Umbilical cord (tissue), 2 donors: Measurements from ENCODE around the gene HSPB6. TPM values are rescaled to one million over a fixed set of nuclear protein-coding genes. Genes with fewer than 3 reads are reported as not detected.
A peak's percentile ranks its signal among the peaks of the same experiment; 100 is the strongest.
"Not testable (repeated sequence)": the region's sequence is repeated elsewhere in the genome, so short reads cannot be mapped to it uniquely, and the experiment has no call there.

Experiments
- DNase-seq: peaks from one replicate; pipeline ENCODE4 v3.0.0-alpha.2; 2015; ENCODE audit warnings: low spot score
- total RNA-seq: library from RNA; depleted of rRNA; stranded (reverse); fragments of >200 nt; gene quantifications from one replicate; pipeline ENCODE4 v1.2.3, GENCODE V29; 2014; ENCODE audit warnings: low replicate concordance; ENCODE audit not compliant: insufficient read depth

Gene HSPB6
- total RNA-seq, 1 donor from 2014 or later = 67.4 TPM

DNA sequence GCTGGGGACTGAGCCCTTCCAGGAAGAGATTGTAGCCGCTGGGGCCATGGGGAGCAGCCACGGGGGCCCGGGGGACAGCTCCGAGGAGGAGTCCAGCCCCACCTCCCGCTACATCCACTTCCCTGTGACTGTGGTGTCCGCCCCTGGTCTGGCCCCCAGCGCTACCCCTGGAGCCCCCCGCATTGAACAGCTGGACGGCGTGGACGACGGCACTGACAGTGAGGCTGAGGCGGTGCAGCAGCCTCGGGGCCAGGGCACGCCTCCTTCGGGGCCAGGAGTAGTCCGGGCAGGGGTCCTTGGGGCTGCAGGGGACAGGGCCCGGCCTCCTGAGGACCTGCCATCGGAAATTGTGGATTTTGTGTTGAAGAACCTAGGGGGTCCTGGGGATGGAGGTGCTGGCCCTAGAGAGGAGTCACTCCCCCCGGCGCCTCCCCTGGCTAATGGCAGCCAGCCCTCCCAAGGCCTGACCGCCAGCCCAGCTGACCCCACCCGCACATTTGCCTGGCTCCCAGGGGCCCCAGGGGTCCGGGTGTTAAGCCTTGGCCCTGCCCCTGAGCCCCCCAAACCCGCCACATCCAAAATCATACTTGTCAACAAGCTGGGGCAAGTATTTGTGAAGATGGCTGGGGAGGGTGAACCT lies 24.2 kb downstream of the HSPB6 start:
- no peak for DNase-seq

DNA sequence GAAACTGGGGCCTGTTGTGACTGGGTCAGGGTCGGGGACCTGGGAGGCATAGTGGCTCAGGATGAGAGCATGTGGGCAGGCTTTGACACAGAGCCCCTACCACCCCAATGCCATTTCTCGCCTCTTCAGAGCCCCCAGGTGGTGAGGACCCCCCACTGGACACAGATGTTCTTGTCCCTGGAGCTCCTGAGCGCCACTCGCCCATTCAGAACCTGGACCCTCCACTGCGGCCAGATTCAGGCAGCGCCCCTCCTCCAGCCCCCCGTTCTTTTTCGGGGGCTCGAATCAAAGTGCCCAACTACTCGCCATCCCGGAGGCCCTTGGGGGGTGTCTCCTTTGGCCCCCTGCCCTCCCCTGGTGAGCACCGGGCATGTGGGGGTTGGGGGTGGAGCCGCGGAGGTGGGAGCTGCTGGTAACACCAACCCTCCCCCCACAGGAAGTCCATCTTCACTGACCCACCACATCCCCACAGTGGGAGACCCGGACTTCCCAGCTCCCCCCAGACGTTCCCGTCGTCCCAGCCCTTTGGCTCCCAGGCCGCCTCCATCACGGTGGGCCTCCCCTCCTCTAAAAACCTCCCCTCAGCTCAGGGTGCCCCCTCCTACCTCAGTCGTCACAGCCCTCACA lies 24.9 kb downstream of the HSPB6 start:
- DNase-seq = no peak

DNA sequence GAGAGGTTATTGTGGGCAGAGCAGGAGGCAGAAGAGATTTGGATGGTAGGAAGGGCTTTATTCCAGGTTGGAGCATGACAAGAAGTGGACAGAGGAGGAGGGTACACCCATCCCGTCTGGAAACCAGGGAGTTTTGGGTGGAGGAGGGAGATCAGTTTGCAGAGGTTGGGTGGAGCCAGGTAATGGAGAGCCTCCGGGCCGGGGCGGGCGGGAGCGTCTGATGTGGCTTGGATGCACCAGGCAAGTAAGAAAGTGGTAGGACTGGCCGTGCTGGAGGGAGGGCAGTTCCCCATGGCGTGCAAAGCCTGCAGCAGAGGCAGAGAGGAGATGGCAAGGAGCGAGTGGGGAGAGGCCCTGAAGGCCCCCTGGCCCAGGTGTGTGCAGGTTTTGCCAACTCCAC lies 25.5 kb downstream of the HSPB6 start:
- no peak for DNase-seq

DNA sequence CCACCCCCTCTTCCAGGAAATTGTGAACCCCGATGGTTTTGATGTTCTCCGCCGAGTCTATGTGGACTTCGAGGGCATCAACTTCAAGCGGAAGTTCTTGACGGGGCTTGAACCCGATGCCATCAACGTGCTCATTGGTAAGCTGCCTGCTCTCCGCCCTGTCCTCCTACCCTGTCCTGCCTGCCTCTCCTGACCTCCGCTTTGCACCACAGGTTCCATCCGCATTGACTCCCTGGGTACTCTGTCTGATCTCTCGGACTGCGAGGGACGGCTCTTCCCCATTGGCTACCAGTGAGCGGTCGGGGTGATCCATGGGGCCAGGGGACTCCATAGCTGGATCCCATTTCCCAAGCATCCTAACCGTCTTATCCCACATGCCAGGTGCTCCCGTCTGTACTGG lies 26.5 kb downstream of the HSPB6 start:
- no peak for DNase-seq

DNA sequence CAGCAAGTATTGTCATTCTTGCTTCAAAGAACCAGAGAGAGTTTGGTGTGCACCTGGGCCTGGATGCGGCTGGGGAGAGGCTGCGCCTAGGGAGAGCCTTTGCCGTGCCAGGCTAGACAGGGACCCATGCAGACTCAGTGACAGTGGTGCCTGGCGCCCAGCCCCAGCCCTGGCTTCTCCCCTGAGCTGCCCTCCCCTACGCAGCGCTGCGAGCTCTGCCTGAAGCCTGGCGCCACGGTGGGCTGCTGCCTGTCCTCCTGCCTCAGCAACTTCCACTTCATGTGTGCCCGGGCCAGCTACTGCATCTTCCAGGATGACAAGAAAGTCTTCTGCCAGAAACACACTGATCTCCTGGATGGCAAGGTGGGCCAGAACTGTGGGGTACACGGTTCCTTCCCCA lies 27.1 kb downstream of the HSPB6 start:
- no peak for DNase-seq

DNA sequence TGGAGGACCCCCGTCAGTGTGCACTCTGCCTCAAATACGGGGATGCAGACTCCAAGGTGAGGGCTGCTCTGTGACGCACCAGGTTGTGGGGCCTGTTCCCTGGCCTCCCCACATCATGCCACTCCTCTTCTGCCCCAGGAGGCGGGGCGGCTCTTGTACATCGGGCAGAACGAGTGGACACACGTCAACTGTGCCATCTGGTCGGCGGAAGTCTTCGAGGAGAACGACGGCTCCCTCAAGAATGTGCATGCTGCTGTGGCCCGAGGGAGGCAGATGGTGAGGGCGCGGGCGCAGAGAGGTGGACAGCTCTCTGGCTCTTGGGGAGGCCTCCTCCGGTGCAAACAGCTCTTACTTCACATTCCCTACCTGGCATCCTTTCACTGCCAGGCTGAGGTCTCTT lies 27.8 kb downstream of the HSPB6 start:
- DNase-seq = no peak

DNA sequence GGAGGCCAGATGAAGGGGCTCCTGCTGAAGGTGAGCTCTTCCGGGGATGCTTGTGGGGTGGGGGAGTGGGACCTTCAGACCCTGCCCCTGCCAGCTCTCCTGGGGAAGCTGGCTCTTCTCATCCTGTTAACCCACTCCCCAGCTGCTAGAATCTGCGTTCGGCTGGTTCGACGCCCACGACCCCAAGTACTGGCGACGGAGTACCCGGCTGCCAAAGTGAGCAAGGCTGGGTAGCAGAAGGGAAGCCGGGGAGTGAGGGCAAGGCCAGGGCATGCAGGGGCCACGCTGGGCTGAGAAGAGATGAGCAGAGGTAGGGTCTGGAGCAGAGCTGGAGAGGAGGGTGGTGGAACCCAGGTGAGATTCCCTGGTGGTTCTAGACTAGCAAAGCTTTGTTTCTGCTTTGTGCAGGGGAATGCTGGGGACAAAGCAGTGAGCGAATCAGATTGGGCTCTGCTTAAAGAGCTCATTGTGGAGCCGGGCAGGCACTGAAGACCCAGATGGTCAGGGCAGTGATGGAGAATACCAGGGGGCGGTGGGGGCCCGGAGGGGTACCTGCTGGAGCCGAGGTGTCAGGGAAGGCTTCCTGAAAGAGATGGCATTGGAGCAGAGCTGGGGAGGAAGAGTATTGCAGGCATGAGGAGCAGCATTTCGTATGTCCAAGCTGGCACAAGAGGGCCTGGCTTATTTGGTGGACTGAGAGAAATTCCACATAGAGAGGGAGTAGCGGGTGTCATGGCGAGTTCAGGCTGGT lies 28.7 kb downstream of the HSPB6 start:
- DNase-seq = no peak

DNA sequence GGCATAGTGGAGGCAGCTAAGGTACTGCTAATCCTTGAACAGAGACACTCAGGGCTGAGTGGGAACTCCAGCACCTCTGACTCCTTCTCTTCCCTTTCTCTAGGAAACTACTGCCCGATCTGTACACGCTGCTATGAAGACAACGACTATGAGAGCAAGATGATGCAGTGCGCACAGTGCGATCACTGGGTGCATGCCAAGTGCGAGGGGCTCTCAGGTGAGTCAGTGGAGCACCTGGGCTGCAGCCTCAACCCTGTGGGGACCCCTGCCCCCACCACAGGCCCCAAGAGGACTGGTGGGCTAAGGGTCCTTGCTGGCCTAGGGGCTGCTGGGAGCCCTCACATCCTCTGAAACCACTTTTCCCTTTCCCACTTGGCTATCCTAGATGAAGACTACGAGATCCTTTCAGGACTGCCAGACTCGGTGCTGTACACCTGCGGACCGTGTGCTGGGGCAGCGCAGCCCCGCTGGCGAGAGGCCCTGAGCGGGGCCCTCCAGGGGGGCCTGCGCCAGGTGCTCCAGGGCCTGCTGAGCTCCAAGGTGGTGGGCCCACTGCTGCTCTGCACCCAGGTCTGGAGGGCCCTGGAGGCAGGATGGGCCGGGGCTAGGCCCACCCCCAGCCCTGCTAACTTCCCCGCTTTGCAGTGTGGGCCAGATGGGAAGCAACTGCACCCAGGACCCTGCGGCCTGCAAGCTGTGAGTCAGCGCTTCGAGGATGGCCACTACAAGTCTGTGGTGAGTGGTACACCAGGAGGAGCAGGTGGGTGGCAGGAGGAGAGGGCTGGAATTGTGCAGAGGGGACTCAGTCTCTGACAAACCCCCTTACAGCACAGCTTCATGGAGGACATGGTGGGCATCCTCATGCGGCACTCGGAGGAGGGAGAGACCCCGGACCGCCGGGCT lies 29.5 kb downstream of the HSPB6 start:
- DNase-seq = no peak

DNA sequence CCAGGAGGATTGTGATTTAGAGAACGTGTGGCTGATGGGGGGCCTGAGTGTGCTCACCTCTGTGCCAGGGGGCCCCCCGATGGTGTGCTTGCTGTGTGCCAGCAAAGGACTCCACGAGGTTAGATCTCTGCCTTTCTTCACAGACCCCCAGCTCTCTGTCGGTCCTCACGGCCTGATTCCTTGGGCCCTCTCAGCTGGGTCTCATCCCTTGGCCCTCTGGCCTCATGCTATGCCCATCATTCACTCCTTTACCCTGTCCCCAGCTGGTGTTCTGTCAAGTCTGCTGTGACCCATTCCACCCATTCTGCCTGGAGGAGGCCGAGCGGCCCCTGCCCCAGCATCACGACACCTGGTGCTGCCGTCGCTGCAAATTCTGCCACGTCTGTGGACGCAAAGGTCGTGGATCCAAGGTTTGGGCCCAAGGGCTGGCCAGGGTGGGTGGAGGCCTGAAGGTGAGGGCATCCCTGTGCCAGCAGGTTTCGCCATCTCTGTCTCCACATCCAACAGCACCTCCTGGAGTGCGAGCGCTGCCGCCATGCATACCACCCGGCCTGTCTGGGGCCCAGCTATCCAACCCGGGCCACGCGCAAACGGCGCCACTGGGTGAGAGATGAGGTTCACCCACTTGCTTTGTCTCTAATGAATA lies 31.5 kb downstream of the HSPB6 start:
- DNase-seq = no peak

DNA sequence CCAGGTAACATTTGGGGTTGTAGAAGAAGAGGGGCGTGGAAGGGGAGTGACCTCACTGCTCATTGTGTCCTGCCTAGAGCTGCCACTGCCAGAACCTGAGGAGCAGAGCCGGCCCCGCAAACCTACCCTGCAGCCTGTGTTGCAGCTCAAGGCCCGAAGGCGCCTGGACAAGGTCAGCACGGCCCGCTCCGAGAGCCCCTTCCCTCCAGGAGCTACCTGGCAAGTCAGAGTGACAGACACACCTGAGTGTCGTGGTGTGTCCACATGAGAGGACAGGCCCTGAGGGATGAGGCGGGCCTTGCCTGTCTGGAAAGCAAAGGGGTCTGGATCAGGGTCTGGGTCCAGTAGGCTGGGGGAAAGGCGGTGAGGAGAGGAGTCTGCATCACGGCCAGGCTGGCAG lies 32.3 kb downstream of the HSPB6 start:
- no peak for DNase-seq

DNA sequence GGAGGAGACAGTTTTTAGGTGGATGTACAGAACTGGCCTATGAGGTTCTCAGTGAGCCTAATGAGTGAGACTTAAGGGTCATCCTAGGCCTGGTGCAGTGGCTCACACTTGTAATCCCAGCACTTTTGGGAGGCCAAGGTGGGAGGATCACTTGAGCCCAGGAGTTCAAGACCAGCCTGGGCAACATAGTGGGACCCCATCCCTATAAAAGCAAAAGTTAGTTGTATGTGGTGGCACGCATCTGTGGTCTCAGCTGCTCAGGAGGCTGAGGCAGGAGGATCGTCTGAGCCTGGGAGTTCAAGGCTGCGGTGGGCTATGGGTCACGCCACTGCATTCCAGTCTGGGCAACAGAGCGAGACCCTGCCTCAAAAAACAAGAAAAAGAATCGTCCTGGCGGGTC lies 32.7 kb downstream of the HSPB6 start:
- not testable (repeated sequence) for DNase-seq

DNA sequence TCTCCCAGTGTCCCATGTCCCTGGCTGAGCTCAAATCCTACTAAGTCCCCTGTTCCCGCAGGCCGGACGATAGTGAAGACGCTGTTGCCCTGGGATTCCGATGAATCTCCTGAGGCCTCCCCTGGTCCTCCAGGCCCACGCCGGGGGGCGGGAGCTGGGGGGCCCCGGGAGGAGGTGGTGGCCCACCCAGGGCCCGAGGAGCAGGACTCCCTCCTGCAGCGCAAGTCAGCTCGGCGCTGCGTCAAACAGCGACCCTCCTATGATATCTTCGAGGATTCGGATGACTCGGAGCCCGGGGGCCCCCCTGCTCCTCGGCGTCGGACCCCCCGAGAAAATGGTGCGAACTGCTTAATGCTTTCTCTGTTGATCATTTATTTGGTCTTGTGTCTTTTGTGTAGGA lies 33.2 kb downstream of the HSPB6 start:
- no peak for DNase-seq

DNA sequence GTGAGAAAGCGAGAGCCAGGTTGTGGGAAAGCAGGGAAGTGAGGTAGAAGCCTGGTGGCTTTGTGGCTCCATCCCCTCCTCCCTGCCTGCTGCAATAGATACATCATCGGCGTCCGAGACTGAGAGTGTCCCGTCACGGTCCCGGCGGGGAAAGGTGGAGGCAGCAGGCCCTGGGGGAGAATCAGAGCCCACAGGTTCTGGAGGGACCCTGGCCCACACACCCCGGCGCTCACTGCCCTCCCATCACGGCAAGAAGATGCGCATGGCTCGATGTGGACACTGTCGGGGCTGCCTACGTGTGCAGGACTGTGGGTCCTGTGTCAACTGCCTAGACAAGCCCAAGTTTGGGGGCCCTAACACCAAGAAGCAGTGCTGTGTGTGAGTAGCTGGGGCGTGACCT lies 33.9 kb downstream of the HSPB6 start:
- DNase-seq = no peak

DNA sequence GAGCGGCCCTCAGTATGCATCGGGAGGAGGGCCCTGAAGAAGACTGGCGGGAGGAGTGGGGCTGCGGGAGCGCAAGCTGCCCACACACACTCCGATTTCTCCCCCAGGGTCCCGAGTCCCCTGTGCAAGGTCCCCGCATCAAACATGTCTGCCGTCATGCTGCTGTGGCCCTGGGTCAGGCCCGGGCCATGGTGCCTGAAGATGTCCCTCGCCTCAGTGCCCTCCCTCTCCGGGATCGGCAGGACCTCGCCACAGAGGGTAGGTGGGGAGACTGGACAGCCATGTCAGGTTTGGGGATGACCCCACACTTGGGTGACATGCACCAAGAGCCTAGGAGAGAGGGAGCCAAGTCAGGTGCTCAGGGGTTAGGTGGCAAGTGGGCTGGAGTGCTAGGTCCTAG lies 34.4 kb downstream of the HSPB6 start:
- DNase-seq = no peak

DNA sequence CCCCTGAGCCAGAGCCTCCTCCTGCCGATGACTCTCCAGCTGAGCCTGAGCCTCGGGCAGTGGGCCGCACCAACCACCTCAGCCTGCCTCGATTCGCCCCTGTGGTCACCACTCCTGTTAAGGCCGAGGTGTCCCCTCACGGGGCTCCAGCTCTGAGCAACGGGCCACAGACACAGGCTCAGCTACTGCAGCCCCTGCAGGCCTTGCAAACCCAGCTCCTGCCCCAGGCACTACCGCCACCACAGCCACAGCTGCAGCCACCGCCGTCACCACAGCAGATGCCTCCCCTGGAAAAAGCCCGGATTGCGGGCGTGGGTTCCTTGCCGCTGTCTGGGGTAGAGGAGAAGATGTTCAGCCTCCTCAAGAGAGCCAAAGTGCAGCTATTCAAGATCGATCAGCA lies 35.5 kb downstream of the HSPB6 start:
- no peak for DNase-seq

DNA sequence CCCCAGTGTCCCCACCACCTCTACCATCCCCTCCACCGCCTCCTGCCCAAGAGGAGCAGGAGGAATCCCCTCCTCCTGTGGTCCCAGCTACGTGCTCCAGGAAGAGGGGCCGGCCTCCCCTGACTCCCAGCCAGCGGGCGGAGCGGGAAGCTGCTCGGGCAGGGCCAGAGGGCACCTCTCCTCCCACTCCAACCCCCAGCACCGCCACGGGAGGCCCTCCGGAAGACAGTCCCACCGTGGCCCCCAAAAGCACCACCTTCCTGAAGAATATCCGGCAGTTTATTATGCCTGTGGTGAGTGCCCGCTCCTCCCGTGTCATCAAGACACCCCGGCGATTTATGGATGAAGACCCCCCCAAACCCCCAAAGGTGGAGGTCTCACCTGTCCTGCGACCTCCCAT lies 36.2 kb downstream of the HSPB6 start:
- no peak for DNase-seq

DNA sequence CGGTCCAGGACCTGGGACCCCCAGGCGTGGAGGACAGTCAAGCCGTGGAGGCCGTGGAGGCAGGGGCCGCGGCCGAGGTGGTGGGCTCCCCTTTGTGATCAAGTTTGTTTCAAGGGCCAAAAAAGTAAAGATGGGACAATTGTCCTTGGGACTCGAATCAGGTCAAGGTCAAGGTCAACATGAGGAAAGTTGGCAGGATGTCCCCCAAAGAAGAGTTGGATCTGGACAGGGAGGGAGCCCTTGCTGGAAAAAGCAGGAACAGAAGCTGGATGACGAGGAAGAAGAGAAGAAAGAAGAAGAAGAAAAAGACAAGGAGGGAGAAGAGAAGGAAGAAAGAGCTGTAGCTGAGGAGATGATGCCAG lies 36.7 kb downstream of the HSPB6 start:
- no peak for DNase-seq

DNA sequence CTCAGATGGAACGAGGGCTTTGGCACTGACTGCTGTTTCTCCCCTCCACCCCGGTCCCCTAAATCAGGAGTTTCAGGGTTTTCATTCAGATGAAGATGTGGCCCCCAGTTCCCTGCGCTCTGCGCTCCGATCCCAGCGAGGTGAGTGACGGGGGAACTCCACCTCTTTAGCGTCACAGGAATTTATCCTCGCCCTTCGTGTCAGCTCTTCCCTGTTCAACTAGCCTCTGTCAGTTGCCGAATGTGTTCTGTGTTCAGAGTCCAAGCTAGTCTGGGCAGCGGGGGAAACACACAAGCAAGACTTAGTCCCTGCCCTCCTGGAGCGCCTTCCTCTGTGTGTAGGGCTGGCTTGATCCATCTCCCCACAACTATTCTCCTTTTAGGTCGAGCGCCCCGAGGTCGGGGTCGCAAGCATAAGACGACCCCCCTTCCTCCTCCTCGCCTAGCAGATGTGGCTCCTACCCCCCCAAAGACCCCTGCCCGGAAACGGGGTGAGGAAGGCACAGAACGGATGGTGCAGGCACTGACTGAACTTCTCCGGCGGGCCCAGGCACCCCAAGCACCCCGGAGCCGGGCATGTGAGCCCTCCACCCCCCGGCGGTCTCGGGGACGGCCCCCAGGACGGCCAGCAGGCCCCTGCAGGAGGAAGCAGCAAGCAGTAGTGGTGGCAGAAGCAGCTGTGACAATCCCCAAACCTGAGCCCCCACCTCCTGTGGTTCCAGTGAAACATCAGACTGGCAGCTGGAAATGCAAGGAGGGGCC lies 37.2 kb downstream of the HSPB6 start:
- no peak for DNase-seq

DNA sequence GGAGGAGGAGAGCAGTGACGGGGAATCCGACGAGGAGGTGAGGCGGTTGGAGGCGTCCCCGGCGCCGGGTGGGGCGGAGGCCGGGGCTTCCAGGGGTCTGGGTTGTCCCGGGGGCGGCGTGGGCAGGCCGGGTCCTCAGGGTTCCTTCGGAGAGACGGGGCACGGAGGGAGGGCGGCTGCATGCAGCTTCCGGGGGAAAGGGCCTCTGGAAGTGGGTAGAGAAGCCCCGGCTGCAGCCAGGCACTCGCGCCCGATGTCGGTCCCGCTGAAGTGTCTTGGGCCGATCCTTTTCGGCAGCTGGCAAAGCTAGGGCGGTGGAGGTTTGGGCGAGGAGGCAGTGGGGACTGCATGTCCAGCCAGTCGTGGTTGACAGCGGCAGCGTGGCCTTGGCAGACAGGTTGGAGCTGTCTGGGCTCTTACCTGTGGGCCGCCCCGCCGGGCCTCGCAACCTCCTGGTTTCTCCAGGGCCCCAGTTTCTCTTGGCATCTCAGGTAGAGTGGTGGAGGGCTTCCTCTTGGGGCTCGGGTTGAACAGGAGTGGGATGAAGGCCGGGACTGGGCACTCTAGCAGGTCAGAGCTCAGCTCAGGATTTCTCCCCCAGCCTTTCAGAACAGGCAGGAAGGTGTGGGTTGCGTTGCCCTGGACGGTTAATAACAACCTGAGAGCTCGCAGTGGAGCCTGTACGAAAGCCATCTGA lies 38.3 kb downstream of the HSPB6 start:
- DNase-seq = peak; percentile 26

DNA sequence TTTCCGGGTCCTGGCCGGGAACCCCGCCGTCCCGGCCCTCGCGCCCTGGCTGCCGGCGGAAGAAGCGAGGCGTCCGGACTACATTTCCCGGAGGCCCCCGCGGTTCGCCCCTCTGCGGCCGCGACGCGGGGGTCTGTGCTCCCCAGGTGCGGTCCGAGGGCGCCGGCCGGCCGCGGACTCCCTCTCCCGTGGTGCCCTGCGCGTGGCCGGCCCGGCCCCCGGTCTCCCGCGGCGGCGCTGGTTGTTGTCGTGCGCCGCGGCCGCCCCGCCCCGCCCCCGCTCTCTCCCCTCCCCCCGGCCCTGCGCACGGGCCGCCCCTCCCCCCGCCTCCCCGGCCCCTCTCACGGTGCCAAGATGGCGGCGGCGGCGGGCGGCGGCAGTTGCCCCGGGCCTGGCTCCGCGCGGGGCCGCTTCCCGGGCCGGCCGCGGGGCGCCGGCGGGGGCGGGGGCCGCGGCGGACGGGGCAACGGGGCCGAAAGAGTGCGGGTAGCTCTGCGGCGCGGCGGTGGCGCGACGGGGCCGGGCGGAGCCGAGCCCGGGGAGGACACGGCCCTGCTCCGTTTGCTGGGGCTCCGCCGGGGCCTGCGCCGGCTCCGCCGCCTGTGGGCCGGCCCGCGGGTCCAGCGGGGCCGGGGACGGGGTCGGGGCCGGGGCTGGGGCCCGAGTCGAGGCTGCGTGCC lies 39.0 kb downstream of the HSPB6 start, which contains the start of gene KMT2B:
KMT2B (plus strand) TSS at position 339 of the 680 bp plus-strand sequence; CDS start at position 355, 16 bp downstream.
- no peak for DNase-seq
